Retinal pigment epithelial cell (primary cell): Measurements from ENCODE around the gene SLC12A6.
A peak's percentile ranks its signal among the peaks of the same experiment; 100 is the strongest.

Source experiments
- DNase-seq: peaks from one replicate; pipeline ENCODE4 v3.0.0-alpha.2; 2010; ENCODE audit warnings: low read depth
- H3K4me3 ChIP-seq: 2 replicates; pipeline ENCODE4 v1.5.1; 2011; ENCODE audit warnings: mild to moderate bottlenecking, low read length, control low read depth, moderate library complexity
- TF ChIP-seq, protein P1 (sequence below): conservative IDR thresholded peaks from 2 replicates; pipeline ENCODE4 v1.5.1; 2011; ENCODE audit warnings: low read depth, low read length, control low read depth, inconsistent platforms

Gene SLC12A6

DNA sequence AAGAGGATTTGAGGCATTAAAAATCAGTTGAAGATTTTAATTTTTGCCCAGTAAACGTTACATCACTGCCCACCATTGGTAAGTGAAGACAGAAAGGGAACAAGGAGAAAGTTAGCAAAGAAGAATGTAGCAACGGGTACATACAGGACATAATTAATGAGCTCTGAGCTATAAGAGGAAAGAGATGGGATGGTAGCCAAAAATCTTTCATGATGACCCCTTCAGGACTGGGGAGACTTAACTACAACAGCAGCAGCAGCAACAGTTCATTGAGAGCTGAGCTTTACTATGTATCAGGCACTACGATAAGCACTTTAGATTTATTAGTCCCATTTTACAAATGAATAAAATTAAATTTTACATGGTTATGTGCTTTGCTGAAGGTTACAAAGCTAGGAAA lies 94.4 kb downstream of the SLC12A6 start:
- TF ChIP-seq, protein P1, sequence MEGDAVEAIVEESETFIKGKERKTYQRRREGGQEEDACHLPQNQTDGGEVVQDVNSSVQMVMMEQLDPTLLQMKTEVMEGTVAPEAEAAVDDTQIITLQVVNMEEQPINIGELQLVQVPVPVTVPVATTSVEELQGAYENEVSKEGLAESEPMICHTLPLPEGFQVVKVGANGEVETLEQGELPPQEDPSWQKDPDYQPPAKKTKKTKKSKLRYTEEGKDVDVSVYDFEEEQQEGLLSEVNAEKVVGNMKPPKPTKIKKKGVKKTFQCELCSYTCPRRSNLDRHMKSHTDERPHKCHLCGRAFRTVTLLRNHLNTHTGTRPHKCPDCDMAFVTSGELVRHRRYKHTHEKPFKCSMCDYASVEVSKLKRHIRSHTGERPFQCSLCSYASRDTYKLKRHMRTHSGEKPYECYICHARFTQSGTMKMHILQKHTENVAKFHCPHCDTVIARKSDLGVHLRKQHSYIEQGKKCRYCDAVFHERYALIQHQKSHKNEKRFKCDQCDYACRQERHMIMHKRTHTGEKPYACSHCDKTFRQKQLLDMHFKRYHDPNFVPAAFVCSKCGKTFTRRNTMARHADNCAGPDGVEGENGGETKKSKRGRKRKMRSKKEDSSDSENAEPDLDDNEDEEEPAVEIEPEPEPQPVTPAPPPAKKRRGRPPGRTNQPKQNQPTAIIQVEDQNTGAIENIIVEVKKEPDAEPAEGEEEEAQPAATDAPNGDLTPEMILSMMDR, result no peak
- no peak for DNase-seq
- no peak overlapping the region for H3K4me3 ChIP-seq

DNA sequence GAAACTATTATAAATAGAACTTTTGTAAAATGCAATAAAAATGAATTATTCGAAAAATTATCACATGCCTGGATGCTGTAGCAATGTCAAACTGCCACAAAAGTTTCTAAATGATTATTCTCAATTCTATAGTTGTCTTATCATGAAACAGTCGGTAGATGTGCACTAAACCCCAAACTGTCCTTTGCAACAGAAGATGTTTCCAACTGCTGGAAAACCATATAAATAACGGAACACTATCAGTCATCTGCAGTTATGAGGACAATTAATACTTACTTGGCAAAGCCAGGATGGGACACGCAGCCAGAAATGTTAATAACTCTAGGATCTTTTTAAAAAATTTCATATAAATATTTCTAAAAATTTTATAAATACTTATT lies 95.3 kb downstream of the SLC12A6 start:
- H3K4me3 ChIP-seq, result no peak overlapping the region
- TF ChIP-seq, protein P1, result no peak
- DNase-seq, result no peak

DNA sequence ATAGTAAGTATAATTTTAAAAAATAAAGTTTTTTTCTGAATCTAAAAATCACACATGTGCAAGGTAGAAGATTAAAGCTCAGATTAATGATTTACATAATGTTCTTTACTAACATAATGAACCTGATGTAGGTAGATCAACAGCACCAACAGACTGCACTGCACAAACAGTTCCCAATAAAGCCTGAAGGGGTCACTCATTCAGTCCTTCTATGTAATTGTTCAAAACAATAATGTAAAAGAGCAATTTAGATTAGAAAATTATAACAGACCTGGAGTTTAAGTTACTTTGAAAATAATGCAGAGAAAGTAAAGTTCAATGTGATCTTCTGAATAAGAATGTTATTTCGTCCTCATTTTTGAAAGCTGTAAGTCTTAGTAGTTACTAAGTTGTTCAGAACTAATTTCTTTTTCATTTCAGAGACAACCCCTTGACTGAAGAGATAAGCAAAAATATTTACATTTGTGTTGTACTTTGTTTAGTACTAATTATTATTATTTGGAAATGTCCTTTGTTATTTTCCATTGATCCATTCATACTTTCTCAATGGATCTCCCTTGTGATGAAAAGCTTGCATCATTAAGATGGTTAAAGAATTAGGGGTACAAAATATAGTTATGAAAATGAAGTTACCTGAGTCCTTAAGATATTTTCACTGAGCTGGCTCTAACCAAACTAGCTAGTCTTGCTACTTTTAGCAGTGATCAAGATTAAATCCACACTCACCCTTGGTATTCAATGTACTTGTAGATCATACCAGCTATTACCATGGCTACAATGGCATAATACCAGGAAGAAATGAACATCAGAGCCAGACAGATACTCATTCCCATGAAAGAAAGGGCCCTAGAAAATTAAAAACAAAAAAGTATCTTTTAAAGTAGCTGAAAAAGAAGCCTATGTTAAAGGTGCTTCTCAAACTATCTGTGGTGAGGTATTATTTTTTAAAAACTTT lies 95.9 kb downstream of the SLC12A6 start:
- DNase-seq, result no peak
- TF ChIP-seq, protein P1, result peak; percentile 81

DNA sequence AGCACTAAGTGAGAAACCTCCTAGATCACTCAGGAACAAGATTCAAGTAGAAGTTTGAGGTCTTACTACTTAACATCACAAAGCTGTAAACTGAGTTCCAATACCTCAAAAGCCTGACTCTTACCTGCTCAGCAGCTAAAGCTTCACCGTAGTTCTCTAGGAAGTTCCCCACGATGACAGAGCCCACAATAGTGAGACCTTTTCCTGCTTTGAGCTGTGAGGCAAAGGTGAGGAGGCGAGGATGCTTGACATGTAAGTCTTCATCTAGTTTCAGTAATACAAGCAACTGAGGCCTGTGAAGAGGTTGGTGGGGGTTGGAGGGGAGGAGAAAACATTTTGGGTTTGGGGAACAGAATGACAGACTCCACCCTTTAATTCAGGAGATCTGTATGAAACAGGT lies 97.0 kb downstream of the SLC12A6 start:
- no peak for DNase-seq
- H3K4me3 ChIP-seq, result no peak overlapping the region
- TF ChIP-seq, protein P1, result no peak

More for the DNA sequence above, 95.9 kb downstream of the SLC12A6 start:
- no peak overlapping the region for H3K4me3 ChIP-seq

DNA sequence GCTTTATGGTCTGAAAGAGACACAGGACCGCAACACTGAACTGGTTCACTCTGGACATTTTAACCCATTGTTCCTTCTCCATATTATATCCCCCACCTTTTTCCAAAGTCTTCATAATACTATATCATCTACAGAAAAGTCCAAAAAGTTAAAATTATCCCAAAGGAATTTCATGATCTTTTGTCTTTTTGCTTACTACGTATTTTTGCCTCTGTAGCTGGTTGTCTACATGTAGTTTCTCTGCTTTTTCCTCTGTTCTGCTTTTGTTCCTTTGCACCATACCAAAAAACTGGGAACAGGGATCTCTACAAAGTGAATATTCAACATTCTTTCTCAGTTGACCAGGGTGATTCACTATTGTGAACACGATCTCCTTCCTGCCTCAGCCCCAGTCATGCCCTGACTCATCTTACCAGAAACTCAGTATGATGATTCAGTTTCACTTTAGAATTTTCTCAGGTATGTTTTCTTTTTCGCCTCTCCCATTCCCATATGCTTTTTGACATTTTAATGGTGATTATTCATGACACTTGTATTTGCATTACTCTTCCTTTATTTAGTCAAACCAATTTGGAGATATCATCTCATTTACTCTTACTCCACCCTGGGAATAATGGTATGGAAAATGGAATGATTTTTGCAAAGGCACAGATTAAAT lies 98.3 kb downstream of the SLC12A6 start:
- H3K4me3 ChIP-seq, result no peak overlapping the region
- peak; percentile 10 for DNase-seq
- TF ChIP-seq, protein P1, result no peak

DNA sequence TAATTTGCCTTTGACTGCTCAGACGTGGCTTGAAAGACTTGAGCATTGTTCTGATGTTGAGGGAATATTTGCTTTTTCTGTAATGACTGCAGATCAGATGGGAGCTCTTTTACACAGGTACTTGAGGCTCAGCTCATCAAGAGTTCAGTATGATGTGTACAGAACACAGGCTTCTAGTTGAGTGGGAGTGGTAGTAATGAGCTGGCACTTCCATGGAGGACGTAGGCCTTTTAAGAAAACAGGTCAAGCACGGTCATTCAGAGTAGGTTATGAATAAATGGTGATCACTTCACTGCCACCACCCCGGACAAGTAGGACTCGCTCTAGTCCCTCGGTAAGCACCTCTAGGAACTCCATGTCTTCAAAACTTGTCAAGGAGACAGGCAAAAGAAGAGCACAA lies 104.0 kb downstream of the SLC12A6 start:
- TF ChIP-seq, protein P1, result no peak
- DNase-seq, result no peak
- no peak overlapping the region for H3K4me3 ChIP-seq
